Measurements from ENCODE around the gene MYH7B.

The MYH7B gene

GRCh38 chr20:35003211-35004031 lies 47.8 kb downstream of the MYH7B start:
- Histone ChIP-seq H2AFZ (ENCODE audit: low read depth, low read length) (no peak overlapping the region), H3K9me3 (ENCODE audit: low read length) (no peaks in the 10 kb centered on the region), H3K36me3 (ENCODE audit: insufficient read depth, low read length) (peaks cover 94% of the 10 kb centered on the region), H3K4me1 (ENCODE audit: insufficient read depth, low read length) (no peaks in the 10 kb centered on the region), H3K4me3 (ENCODE audit: low read length) (no peak overlapping the region), H3K27me3 (ENCODE audit: insufficient read depth, low read length) (no peaks in the 10 kb centered on the region)

- H2AFZ ChIP-seq (ENCODE audit: low read depth, low read length), result no peak overlapping the region
- no peak overlapping the region for H3K4me3 ChIP-seq (ENCODE audit: low read length)
- no peaks in the 10 kb centered on the region for H3K27me3 ChIP-seq (ENCODE audit: insufficient read depth, low read length)
- no peaks in the 10 kb centered on the region for H3K4me1 ChIP-seq (ENCODE audit: insufficient read depth, low read length)
- H3K9me3 ChIP-seq (ENCODE audit: low read length), result no peaks in the 10 kb centered on the region
- peaks cover 94% of the 10 kb centered on the region for H3K36me3 ChIP-seq (ENCODE audit: insufficient read depth, low read length)
Measured at GRCh38 chr20:35004051-35004725, 48.5 kb downstream of the MYH7B start.

GRCh38 chr20:35004749-35005462 lies 49.2 kb downstream of the MYH7B start:
- peaks cover 94% of the 10 kb centered on the region for H3K36me3 ChIP-seq (ENCODE audit: insufficient read depth, low read length)
- no peak overlapping the region for H2AFZ ChIP-seq (ENCODE audit: low read depth, low read length)
- no peak overlapping the region for H3K4me3 ChIP-seq (ENCODE audit: low read length)
- H3K27me3 ChIP-seq (ENCODE audit: insufficient read depth, low read length), result no peaks in the 10 kb centered on the region
- H3K9me3 ChIP-seq (ENCODE audit: low read length), result no peaks in the 10 kb centered on the region
- no peaks in the 10 kb centered on the region for H3K4me1 ChIP-seq (ENCODE audit: insufficient read depth, low read length)
